ENCODE results near the gene FBN2.

The FBN2 gene

DNA sequence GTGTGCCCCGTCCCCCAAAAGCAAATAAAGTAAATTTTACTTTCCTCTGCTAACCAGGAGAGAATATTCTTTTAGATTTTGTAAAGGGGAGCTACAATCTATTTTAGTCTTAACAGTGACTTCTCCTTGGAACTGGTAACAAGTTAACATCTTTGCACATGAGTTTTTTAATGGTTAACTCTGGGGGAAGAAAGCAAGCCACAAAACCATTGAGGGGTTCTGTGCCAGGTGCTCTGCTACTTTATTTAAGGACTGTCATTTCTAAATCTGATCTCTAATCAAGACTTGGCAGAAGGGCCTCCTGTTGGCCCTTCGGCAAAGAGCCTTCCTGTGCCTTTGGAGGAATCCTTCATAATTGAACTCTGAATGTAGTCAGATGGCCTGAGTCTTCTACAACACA lies 301.0 kb downstream of the FBN2 start:
- no peak for DNase-seq

DNA sequence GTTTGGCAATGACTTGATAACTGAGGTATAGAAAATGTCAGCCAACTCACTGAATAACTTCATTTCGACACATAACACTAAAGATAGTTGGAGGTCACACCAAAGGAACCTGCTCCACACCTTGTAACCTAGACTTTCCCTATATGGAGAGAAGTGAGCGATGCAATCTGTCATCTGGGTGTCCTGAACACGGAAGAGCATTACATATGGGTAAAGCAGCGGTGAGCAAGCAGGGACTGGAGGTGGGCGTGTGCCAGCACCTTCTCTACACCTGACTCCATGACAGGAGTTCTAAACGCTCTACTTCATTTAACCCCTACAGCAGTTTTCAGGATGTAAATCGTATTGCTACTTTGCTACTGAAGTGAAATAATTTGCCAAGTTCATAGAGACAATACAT lies 301.7 kb downstream of the FBN2 start:
- DNase-seq, result no peak

DNA sequence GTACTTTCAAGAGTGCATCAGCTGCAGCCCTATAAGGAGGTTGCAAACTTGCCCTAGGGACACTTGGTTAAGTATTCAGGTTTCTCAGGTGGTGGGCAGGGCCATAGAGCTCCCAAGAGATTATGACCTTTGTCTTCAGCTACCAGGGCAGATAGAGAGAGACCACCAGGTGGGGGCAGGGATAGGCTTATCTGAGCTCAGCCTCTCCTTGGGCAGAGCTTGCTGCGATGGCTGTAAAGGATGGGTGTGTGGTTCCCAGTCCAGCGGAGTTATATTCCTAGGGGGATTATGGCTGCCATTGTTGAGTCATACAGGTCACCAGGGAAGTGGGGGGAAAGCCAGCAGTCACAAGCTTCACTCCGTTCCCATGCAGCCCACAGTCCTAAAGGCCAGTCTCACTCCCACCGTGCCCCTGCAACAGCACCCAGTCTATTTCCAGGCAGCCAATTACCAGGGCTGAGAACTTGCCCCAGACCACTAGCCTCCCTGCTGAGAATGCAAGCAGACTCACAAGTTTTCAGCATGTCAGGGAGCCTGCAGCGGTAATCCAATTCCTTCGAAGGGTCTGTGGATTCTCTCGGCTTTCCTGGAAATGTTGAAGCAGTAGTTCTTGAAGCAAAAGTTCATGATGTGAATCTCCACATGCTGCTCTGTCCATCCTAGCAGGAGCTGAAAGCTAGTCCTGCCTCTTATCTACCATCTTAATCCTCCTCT lies 303.0 kb downstream of the FBN2 start:
- no peak for DNase-seq

DNA sequence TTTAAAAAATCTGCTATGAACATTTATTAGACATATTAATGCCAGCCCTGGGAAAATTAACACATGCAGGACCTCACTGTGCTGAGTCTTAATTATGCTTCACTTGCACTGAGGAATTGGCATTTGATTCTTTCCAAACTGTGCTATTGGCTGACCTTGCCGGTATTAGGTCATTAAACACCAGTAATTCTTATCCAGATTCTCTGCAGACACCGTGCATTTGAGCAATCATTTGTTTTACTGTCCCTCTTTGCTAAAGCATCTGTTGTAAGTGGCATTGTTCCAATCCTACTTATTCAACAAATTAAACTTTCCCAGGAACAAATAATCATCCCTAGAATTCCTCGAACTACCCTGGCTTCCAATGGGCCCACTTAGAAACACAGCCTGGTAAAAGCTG lies 309.5 kb downstream of the FBN2 start:
- no peak for DNase-seq

DNA sequence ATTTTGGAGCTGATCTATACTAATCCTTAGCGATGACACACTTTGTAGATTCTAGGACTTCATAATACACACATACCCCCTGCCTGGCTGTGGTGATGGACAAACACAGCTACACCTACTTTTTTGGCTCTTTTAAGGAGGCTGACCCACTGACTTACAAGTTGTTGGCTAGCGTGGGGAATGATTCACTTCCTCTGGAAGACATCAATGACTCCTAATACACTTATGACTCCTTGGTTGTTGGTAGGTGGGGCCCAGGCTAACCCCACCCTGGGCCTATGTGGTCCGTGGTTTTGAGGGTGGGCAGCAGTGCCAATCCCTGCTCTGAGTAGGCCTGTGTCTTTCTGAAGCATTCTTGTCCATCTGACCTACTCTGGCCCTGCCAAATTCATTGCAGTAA lies 310.0 kb downstream of the FBN2 start:
- no peak for DNase-seq

DNA sequence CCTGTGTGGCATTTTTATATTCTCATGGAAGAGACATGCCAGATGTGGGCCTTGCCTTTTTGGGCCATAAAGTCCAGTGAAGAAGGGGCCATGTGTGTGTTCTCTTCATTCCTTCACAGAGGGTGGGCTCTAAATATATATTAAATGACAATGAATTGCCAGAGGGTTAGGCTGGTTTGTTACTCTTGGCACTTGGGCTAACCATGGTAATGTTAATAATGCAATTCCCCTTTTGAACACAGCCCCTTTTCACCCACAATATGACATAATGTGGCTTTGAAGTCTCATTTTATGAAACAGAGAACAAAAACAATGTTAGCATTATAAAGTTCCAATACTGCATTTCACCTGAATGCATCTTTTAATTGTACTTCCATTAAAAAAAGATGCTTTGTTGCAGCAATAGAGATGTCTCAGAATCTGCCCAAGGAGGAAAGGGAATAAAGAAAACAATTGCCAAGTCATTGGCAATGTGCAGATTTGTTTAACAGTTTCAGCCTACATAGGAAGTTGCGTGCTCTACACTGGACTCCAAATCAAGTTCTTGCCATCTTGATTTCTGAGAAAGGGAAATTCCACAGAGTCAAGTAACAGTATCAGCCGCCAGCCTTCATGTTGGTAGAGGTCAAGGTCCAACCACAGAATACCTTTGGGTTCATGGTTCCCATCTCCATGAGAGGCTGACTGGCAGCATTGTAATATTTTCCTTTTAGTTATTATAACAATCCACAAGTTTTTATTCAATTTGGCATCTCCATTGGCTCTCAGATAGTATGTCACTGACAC lies 312.6 kb downstream of the FBN2 start:
- no peak for DNase-seq

DNA sequence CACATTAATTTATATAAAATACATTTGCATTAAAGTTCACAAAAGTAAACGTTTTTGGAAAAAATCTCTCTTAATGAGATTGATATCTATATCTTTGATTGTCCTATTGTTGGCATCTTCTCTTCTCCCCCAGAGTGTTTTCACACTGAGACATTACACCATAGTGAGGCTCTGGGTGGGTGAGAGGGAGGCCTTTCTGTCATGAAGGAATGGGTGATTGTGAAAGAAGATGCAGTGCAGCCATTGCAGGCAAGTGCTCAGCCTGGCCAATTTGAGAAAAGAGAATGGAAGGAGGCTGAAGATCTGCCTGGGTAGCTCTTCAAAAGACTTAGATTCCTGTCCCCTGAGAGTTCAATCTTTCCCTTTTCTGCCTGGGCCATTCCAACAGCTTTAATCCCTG lies 313.7 kb downstream of the FBN2 start:
- DNase-seq, result no peak

DNA sequence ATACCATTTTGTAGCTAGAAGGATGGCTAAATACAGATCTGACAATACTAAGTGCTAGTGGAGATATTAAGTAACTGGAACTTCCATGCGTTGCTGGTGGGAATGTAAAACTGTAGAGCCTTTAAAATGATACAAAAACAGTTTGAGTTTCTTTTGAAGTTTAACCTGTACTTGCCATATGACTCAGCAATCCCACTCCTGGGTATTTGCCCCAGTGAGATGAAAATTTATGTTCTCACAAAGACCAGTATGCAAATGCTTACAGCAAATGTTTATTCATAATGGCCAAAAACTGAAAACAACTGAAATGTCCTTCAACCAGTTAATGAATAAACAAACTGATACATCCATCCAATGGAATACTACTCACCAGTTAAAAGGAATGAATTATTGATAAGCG lies 317.2 kb downstream of the FBN2 start:
- DNase-seq, result no peak

DNA sequence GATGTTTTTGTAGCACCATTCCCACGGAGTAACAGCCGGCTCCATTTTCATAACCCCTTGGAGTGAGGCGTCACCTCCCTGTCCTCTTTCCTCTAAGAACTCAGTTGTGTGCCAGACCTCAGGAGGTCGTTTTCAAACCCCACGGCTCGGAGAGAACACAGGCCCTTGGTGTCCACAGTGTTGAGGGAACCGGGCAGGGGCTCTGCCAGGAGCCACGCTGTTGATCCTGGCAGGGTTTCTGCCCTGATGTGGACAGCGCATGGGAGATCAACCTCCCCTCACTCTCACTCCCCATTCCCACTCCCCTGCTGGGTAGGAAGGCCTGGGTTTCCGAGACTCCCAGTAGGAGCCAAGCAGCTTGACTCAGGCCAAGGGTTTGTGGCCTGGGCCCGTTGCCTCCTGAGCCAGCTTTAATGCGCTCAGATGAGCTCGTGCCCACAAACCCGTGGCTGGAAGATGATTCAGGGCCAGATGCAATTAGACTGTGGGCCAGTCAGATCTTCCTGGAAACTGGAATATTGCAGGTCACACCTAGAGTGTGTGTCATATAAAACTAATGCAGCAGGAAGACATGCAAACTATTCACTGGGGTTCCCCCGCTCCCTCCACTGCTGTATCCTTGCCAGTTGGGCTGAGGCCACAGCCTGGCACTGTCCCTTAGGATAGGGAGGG lies 321.0 kb downstream of the FBN2 start:
- no peak for DNase-seq

DNA sequence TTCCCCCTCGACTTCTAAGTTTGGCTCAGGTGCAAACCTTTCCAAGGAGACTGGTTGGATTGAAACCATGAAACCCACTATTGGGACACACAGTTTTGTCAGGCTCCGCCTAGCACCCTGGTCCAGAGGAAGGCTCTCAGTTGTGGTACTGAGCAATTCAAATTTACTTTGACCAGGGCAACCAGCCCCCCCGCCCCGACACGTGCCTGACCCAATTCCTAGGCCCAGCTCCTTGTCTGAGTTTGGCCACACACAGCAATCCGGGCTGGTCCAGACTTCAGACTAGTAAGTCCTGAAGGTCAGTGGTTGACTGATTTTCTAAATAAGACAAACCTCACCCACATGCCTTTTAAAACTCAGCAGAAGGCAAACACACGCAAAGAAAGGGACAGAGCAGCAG lies 321.8 kb downstream of the FBN2 start:
- no peak for DNase-seq

DNA sequence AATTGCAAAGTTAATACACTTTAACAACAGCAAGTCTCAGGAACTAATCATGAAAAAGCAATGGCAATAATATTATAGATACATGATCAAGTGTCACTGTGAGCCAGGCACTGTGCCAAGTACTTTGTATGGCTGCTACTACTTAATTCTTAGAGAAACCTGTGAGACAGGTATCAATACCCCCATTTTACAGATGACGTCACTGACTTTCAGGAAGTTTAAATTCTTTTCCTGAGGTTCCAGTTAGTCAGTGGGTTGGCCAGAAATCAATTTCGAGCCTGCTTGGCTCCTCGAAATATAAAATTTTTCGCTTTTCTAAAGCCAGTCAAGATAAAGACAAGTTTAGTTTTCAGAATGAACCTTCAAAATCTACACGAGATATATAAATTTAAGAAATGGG lies 324.2 kb downstream of the FBN2 start:
- no peak for DNase-seq

DNA sequence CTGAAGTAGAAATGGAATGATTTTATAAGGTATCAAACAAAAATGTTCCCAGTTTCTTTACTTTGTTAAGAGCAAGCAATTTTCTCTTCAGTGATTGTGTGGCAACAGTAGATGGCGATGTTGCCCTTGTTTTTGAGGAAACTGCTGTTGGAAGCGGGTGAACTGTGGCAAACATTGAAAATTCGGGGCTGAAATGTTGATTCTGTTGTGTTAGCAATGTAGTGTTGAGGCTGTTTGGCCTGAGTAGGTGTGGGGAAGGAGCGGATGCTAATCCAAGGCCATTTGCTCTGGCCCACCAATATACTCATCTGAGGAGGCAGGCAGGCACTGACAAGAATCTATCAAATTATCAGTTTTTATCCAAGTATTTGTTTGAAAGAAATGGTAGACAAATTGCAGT lies 324.7 kb downstream of the FBN2 start:
- DNase-seq, result no peak

DNA sequence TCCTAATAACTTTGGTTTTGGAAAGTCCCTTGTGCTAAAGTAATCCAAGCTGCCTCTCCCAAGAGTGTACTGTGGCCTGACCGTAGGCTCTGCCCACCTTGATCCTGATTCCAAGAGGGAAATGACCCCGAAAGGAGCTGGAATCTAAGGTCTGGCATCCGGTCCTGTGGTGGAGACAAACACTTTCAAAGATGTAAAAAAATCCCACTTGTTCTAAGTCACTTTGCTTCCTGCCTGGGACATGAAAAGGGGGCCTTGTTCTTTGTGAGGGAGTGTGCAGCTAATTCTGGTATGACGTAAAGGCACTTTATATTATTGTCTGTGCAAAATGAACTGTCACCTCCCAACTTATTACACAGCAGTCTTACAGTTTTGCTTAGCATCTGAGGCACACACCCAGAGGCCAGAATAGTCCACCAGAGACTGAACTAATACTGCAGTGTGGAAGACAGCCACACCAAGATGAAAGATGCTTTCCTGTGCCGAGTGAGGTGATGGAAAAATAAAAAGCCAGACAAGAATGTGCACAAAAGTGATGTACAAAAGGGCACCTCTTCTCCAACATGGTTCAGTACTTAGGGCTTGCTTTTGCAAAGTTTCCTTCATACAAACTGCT lies 325.7 kb downstream of the FBN2 start:
- DNase-seq, result no peak

DNA sequence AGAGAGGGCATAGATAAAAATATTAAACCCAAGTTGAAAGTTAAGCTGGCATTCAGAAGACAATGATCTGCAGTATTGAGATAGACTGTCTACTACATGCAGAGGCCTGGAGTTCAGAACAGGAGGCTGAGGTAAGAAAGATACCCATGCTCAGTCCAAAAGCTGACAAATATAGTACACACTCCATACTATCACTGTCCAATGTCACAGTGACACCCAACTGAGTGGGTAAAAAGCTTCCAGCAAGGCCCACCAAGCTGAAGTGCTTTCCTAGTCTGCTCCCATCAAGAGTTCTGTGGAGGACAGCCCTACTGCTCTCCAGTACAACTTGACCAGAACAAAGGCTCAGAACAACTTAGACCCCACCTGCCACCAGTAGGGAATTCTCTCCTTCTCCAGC lies 329.6 kb downstream of the FBN2 start:
- DNase-seq, result no peak
